ENCODE data around the gene SOWAHD. TPM values are rescaled to one million over a fixed set of nuclear protein-coding genes. Genes with fewer than 3 reads are reported as not detected.
"Not testable (repeated sequence)": the region's sequence is repeated elsewhere in the genome, so short reads cannot be mapped to it uniquely, and the experiment has no call there.

Gene SOWAHD
- total RNA-seq, 4 donors from 2014 or later = 0.64 TPM; not detected in 3

DNA sequence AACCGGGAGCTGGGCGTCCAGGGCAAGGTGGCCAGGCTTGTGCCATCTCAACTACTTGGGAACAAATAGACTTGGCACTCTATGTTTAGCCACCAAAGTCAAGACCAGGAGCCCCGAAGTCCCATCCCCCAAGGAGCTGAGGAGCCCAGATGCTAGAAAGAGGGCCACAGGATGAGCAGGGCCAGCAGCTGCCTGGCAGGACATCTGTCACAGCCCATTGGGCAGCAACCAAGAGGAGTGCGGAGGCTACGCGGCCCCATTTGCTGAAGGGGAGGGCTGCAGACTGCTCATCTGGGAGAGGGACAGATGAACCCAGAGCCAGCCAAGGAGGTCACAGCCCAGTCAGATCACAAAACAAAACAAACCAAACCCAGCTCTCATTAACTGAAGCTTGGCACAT, 22.9 kb upstream of the SOWAHD start:
- no peak for DNase-seq (ENCODE audit: low spot score in 2 of 2)
- H3K4me3 ChIP-seq = no peak overlapping the region
- no CpG with 5 or more reads among the region's 6 CpGs for WGBS
- no peaks in the 10 kb centered on the region for H3K9me3 ChIP-seq
- H3K4me1 ChIP-seq = peaks cover 4% of the 10 kb centered on the region
- TF ChIP-seq POLR2AphosphoS5 (IDR thresholded peaks at IDR 0.05) (no peak), EP300 (IDR thresholded peaks at IDR 0.05) (no peak), POLR2A (IDR thresholded peaks at IDR 0.05) (no peak)
- TF ChIP-seq, protein P1, sequence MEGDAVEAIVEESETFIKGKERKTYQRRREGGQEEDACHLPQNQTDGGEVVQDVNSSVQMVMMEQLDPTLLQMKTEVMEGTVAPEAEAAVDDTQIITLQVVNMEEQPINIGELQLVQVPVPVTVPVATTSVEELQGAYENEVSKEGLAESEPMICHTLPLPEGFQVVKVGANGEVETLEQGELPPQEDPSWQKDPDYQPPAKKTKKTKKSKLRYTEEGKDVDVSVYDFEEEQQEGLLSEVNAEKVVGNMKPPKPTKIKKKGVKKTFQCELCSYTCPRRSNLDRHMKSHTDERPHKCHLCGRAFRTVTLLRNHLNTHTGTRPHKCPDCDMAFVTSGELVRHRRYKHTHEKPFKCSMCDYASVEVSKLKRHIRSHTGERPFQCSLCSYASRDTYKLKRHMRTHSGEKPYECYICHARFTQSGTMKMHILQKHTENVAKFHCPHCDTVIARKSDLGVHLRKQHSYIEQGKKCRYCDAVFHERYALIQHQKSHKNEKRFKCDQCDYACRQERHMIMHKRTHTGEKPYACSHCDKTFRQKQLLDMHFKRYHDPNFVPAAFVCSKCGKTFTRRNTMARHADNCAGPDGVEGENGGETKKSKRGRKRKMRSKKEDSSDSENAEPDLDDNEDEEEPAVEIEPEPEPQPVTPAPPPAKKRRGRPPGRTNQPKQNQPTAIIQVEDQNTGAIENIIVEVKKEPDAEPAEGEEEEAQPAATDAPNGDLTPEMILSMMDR (IDR thresholded peaks at IDR 0.05) = no peak
- no peak overlapping the region for H3K27ac ChIP-seq
- H3K36me3 ChIP-seq = no peaks in the 10 kb centered on the region
- no peaks in the 10 kb centered on the region for H3K27me3 ChIP-seq

- WGBS = 81% methylated on average over 12 of the region's 12 CpGs
- no peaks in the 10 kb centered on the region for H3K36me3 ChIP-seq
- H3K4me1 ChIP-seq = peaks cover 4% of the 10 kb centered on the region
- DNase-seq (ENCODE audit: low spot score in 2 of 2) = no peak
- no peaks in the 10 kb centered on the region for H3K27me3 ChIP-seq
- H3K4me3 ChIP-seq = no peak overlapping the region
- H3K9me3 ChIP-seq = no peaks in the 10 kb centered on the region
- H3K27ac ChIP-seq = no peak overlapping the region
- TF ChIP-seq POLR2A (IDR thresholded peaks at IDR 0.05) = no peak
- TF ChIP-seq EP300 (IDR thresholded peaks at IDR 0.05) = no peak
- TF ChIP-seq POLR2AphosphoS5 (IDR thresholded peaks at IDR 0.05) = no peak
- TF ChIP-seq, protein P1 (IDR thresholded peaks at IDR 0.05) = no peak
Measured at GRCh38 chrX:119736206-119736764, 22.1 kb upstream of the SOWAHD start.

GRCh38 chrX:119738742-119739141, 19.6 kb upstream of the SOWAHD start:
- Histone ChIP-seq H3K27ac (no peak overlapping the region), H3K4me3 (no peak overlapping the region), H3K9me3 (no peaks in the 10 kb centered on the region), H3K36me3 (no peaks in the 10 kb centered on the region), H3K4me1 (peaks cover 4% of the 10 kb centered on the region), H3K27me3 (no peaks in the 10 kb centered on the region)
- TF ChIP-seq, protein P1 (IDR thresholded peaks at IDR 0.05) = no peak
- TF ChIP-seq POLR2AphosphoS5 (IDR thresholded peaks at IDR 0.05) (no peak), POLR2A (IDR thresholded peaks at IDR 0.05) (no peak), EP300 (IDR thresholded peaks at IDR 0.05) (no peak)
- 64% methylated on average over 5 of the region's 5 CpGs for WGBS
- DNase-seq (ENCODE audit: low spot score in 2 of 2) = no peak

DNA sequence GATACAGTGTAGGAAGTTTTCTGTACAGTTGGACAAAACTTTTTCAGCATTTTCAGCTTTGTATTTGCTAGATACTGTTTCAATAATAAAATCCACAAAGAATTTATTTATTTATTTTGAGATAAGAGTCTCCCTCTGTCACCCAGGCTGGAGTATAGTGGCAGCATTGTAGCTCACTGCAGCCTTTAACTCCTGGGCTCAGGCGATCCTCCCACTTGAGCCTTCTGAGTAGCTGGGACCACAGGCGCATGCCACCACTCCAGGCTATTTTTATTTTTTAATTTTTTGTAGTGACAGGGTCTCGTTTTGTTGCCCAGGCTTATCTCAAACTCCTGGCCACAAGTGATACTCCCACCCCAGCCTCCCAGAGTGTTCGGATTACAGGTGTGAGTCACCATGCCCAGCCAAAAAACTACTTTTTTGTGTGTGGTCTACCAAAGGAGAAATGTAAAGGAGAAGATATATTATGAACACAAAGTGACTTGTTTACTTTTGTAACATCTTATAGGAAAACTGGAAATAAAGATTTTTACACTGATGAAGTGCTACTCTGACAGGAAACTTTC, 13.0 kb upstream of the SOWAHD start:
- Histone ChIP-seq H3K36me3 (no peaks in the 10 kb centered on the region), H3K4me3 (no peak overlapping the region), H3K27ac (no peak overlapping the region), H3K27me3 (no peaks in the 10 kb centered on the region), H3K4me1 (no peaks in the 10 kb centered on the region), H3K9me3 (no peaks in the 10 kb centered on the region)
- no peak for DNase-seq (ENCODE audit: low spot score in 2 of 2)
- TF ChIP-seq EP300 (IDR thresholded peaks at IDR 0.05) = no peak
- no peak for TF ChIP-seq POLR2A (IDR thresholded peaks at IDR 0.05)
- no peak for TF ChIP-seq POLR2AphosphoS5 (IDR thresholded peaks at IDR 0.05)
- TF ChIP-seq, protein P1 (IDR thresholded peaks at IDR 0.05) = no peak
- WGBS = 69% methylated on average over 4 of the region's 4 CpGs

DNA sequence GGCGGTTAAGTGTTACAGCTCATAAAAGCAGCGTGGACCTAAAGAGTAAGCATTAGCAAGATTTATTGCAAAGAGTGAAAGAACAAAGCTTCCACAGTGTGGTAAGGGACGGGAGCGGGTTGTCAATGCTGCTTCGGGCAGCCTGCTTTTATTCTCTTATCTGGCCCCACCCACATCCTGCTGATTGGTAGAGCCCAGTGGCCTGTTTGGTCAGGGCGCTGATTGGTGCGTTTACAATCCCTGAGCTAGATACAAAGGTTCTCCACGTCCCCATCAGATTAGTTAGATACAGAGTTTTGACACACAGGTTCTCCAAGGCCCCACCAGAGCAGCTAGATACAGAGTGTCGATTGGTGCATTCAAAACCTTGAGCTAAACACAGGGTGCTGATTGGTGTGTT, 8.3 kb upstream of the SOWAHD start:
- not testable (repeated sequence) for H3K4me3 ChIP-seq, H3K27ac ChIP-seq
- 83% methylated on average over 9 of the region's 9 CpGs for WGBS

DNA sequence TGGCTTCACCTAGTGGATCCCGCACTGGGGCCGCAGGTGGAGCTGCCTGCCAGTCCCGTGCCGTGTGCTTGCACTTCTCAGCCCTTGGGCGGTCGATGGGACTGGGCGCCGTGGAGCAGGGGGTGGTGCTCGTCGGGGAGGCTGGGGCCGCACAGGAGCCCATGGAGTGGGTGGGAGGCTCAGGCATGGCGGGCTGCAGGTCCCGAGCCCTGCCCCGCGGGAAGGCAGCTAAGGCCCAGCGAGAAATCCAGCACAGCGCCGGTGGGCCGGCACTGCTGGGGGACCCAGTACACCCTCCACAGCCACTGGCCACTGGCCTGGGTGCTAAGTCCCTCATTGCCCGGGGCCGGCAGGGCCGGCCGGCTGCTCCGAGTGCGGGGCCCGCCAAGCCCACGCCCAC, 7.6 kb upstream of the SOWAHD start:
- not testable (repeated sequence) for H3K36me3 ChIP-seq; H3K9me3 ChIP-seq; H3K4me1 ChIP-seq; H3K27me3 ChIP-seq; DNase-seq (ENCODE audit: low spot score in 2 of 2); H3K4me3 ChIP-seq; H3K27ac ChIP-seq
- WGBS = no CpG with 5 or more reads among the region's 27 CpGs

More for the DNA sequence above, 8.3 kb upstream of the SOWAHD start:
- DNase-seq (ENCODE audit: low spot score in 2 of 2); H3K27me3 ChIP-seq; H3K9me3 ChIP-seq; H3K36me3 ChIP-seq; H3K4me1 ChIP-seq: not testable (repeated sequence)
